Left colon (tissue), 2 donors: ENCODE measurements around the gene KLC1. TPM values are rescaled to one million over a fixed set of nuclear protein-coding genes. Genes with fewer than 3 reads are reported as not detected.

ENCODE experiments used
- ATAC-seq: fragments of 200-7000 bp; cut with Tn5 transposase; one replicate; pipeline ENCODE4 v1.9.1; 2020; ENCODE audit warnings: mild to moderate bottlenecking, moderate library complexity
- DNase-seq, 2 donors: peaks; one replicate each; pipeline ENCODE4 v3.0.0-alpha.2; 2020
- intact Hi-C, 2 donors: fragments of 100-400 bp; cut with DNase I in 1 of 2; cut with micrococcal nuclease in 1 of 2; formaldehyde crosslinking; loops; one replicate each; pipeline versions ENCODE4 v1.11.2 to v1.14.0; 2022; cut with DNase I, micrococcal nuclease
- total RNA-seq, 2 donors: library from RNA; stranded (reverse); fragmentation: NEBNext Ultra II Directional; extraction: Animal tissue kit (Norgen Biotek cat#: 25700); gene quantifications; one replicate each; pipeline ENCODE4 v1.2.1, GENCODE V29; 2021
- donor health status: DM: no; HTN: no; CAD: no.
- donor health status: DM: yes; HTN: yes; CAD: no.

Gene KLC1
- total RNA-seq, 2 donors from 2014 or later = 83.6 to 88.0 TPM

- intact Hi-C loops = loop anchor here in 1 of 2 donors (10.0 kb wide), 1 partner anchor 49 kb away; no protein-coding TSS in a partner anchor
- ATAC-seq = no peak
- peak in 1 of 2 donors; percentile 26 for DNase-seq
Observed at GRCh38 chr14:103623883-103624482, 5.0 kb upstream of the KLC1 start.

- peak; percentile 61 to 78 for DNase-seq
- intact Hi-C loops = loop anchor here in 1 of 2 donors (10.0 kb wide), 1 partner anchor 50 kb away; no protein-coding TSS in a partner anchor
- peak; percentile 16 for ATAC-seq
Observed at GRCh38 chr14:103624860-103625259, 4.2 kb upstream of the KLC1 start.

GRCh38 chr14:103625356-103626095, 3.5 kb upstream of the KLC1 start:
- ATAC-seq (no peak), DNase-seq (peak in 1 of 2 donors; percentile 21)
- intact Hi-C loops = loop anchor here in 1 of 2 donors (10.0 kb wide), 1 partner anchor 51 kb away; no protein-coding TSS in a partner anchor

- intact Hi-C loops = loop anchor here in 1 of 2 donors (10.0 kb wide), 1 partner anchor 51 kb away; no protein-coding TSS in a partner anchor
- no peak for ATAC-seq
- no peak for DNase-seq
Observed at GRCh38 chr14:103626146-103626850, 2.7 kb upstream of the KLC1 start.

- intact Hi-C loops = loop anchor here in 1 of 2 donors (10.0 kb wide), 1 partner anchor 53 kb away; no protein-coding TSS in a partner anchor
- DNase-seq = peak in 1 of 2 donors; percentile 22
- peak; percentile 41 for ATAC-seq
Observed at GRCh38 chr14:103627073-103628025, 1.7 kb upstream of the KLC1 start.

GRCh38 chr14:103628221-103628683, 759 bp upstream of the KLC1 start:
- intact Hi-C loops = loop anchor here in 1 of 2 donors (10.0 kb wide), 1 partner anchor 53 kb away; no protein-coding TSS in a partner anchor
- ATAC-seq (peak; percentile 74), DNase-seq (peak; percentile 83 to 85)

- peak; percentile 60 to 70 for DNase-seq
- intact Hi-C loops = loop anchor here in 1 of 2 donors (10.0 kb wide), 1 partner anchor 55 kb away; no protein-coding TSS in a partner anchor
- ATAC-seq = peak; percentile 45
Observed at GRCh38 chr14:103629503-103630121, 601 bp downstream of the KLC1 start.

GRCh38 chr14:103630364-103631108, 1.5 kb downstream of the KLC1 start:
- intact Hi-C loops = no loop called here

GRCh38 chr14:103633391-103633790, 4.4 kb downstream of the KLC1 start:
- DNase-seq (no peak), ATAC-seq (no peak)
- intact Hi-C loops = no loop called here

More at GRCh38 chr14:103630364-103631108, 1.5 kb downstream of the KLC1 start:
- no peak for ATAC-seq
- no peak for DNase-seq

- intact Hi-C loops = no loop called here
- ATAC-seq (no peak), DNase-seq (no peak)
Observed at GRCh38 chr14:103634156-103634555, 5.1 kb downstream of the KLC1 start.

- no peak for DNase-seq
- no peak for ATAC-seq
- intact Hi-C loops = no loop called here
Observed at GRCh38 chr14:103638594-103638993, 9.6 kb downstream of the KLC1 start.

GRCh38 chr14:103641161-103641560, 12.2 kb downstream of the KLC1 start:
- intact Hi-C loops = no loop called here
- no peak for DNase-seq
- no peak for ATAC-seq

GRCh38 chr14:103646189-103646588, 17.2 kb downstream of the KLC1 start:
- intact Hi-C loops = no loop called here
- DNase-seq = no peak
- no peak for ATAC-seq

- ATAC-seq = no peak
- intact Hi-C loops = no loop called here
- no peak for DNase-seq
Observed at GRCh38 chr14:103649001-103649400, 20.0 kb downstream of the KLC1 start.

GRCh38 chr14:103650213-103650612, 21.2 kb downstream of the KLC1 start:
- DNase-seq (no peak), ATAC-seq (no peak)
- intact Hi-C loops = no loop called here

- ATAC-seq (no peak), DNase-seq (no peak)
- intact Hi-C loops = no loop called here
Observed at GRCh38 chr14:103651585-103651984, 22.6 kb downstream of the KLC1 start.

- ATAC-seq (no peak), DNase-seq (no peak)
- intact Hi-C loops = no loop called here
Observed at GRCh38 chr14:103652806-103653205, 23.8 kb downstream of the KLC1 start.
